Measurements from ENCODE around the gene KIF4B.
"Not testable (repeated sequence)": the region's sequence is repeated elsewhere in the genome, so short reads cannot be mapped to it uniquely, and the experiment has no call there.

DNA sequence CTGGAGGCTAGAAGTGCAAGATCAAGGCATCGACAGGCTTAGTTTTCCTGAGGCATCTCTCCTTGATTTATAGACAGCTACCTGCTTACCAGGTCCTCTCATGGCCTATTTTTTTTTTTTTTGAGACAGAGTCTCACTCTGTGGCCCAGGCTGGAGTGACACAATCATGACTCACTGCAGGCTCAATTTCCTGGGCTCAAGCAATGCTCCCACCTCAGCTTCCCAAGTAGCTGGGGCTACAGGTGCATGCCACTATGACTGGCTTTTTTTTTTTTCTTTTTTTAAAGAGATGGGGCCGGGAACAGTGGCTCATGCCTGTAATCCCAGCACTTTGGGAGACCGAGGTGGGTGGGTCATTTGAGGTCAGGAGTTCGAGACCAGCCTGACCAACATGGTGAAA, 10.8 kb upstream of the KIF4B start:
- TF ChIP-seq CTCF (IDR thresholded peaks at IDR 0.05); ZFX (IDR thresholded peaks at IDR 0.05; ENCODE audit: borderline replicate concordance): not testable (repeated sequence)

Data from 22Rv1 (cell line).